ENCODE measurements around the gene CLSTN1. TPM values are rescaled to one million over a fixed set of nuclear protein-coding genes. Genes with fewer than 3 reads are reported as not detected.

Gene CLSTN1
- total RNA-seq (10 to 100 TPM; 19.7 to 48.7 (median 23.8) TPM), polyA plus RNA-seq (10 to 100 TPM in 2 of 3 donors, 1 to 10 TPM in 1; 7.3 to 11.0 (median 10.4) TPM)
- long read RNA-seq, donor 1, full-length matches to known transcripts = 5 of 24 reads
- long read RNA-seq, donor 1, partial matches to known transcripts = 17 of 24 reads
- long read RNA-seq, donor 1, other reads (novel, unspliced or antisense) = 2 of 24 reads
- long read RNA-seq, donor 2, full-length matches to known transcripts = 8 of 26 reads
- long read RNA-seq, donor 2, partial matches to known transcripts = 16 of 26 reads
- long read RNA-seq, donor 2, other reads (novel, unspliced or antisense) = 2 of 26 reads

- H3K27ac ChIP-seq = peak within 1 kb of the TSS; percentile 83
- TF ChIP-seq, protein P1, sequence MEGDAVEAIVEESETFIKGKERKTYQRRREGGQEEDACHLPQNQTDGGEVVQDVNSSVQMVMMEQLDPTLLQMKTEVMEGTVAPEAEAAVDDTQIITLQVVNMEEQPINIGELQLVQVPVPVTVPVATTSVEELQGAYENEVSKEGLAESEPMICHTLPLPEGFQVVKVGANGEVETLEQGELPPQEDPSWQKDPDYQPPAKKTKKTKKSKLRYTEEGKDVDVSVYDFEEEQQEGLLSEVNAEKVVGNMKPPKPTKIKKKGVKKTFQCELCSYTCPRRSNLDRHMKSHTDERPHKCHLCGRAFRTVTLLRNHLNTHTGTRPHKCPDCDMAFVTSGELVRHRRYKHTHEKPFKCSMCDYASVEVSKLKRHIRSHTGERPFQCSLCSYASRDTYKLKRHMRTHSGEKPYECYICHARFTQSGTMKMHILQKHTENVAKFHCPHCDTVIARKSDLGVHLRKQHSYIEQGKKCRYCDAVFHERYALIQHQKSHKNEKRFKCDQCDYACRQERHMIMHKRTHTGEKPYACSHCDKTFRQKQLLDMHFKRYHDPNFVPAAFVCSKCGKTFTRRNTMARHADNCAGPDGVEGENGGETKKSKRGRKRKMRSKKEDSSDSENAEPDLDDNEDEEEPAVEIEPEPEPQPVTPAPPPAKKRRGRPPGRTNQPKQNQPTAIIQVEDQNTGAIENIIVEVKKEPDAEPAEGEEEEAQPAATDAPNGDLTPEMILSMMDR (IDR thresholded peaks at IDR 0.05) = no peak
- WGBS, 3 donors = 1 to 2% (median 2%) methylated on average over 32 to 93 of the region's 93 CpGs
- H3K4me3 ChIP-seq = peak within 1 kb of the TSS; percentile 73
- DNase-seq = peak; percentile 93 to 95
- ATAC-seq = peak; percentile 69 to 83 (median 78)
- no peaks in the 10 kb centered on the region for H3K9me3 ChIP-seq
- H3K4me1 ChIP-seq = peaks cover 36% of the 10 kb centered on the region
- no peaks in the 10 kb centered on the region for H3K36me3 ChIP-seq (ENCODE audit: insufficient read depth in 1 of 2, low read depth in 1 of 2)
- intact Hi-C loops (cut with DNase I) = loop anchor here in 1 of 2 donors (5.0 kb wide), 1 partner anchor 43 kb away; no protein-coding TSS in a partner anchor
- H3K27me3 ChIP-seq (ENCODE audit: insufficient read depth in 3 of 3, low read length in 2 of 3) = no peaks in the 10 kb centered on the region
These were observed at the start of gene CLSTN1 for GRCh38 chr1:9823943-9824701. TSS of gene CLSTN1 (minus strand) at chr1:9823965. CDS start at chr1:9823733, 232 bp downstream.

- no peaks in the 10 kb centered on the region for H3K27me3 ChIP-seq (ENCODE audit: insufficient read depth in 3 of 3, low read length in 2 of 3)
- intact Hi-C loops (cut with DNase I) = loop anchor here (5.0 to 10.0 kb wide), 3 partner anchors 34 to 71 kb away; partner anchors contain the start of genes LZIC (in 2 of the 2) and NMNAT1 (in 2 of the 2)
- ATAC-seq (no peak), DNase-seq (peak in 1 of 2 donors; percentile 27)
- no peak overlapping the region for H3K4me3 ChIP-seq
- TF ChIP-seq, protein P1 (IDR thresholded peaks at IDR 0.05) = no peak
- H3K36me3 ChIP-seq (ENCODE audit: insufficient read depth in 1 of 2, low read depth in 1 of 2) = peaks cover 0 to 28% of the 10 kb centered on the region in 2 donors
- WGBS, 3 donors = 73 to 90% (median 88%) methylated on average over 5 of the region's 5 CpGs
- no peaks in the 10 kb centered on the region for H3K9me3 ChIP-seq
- H3K27ac ChIP-seq = no peak overlapping the region
- peaks cover 28% of the 10 kb centered on the region for H3K4me1 ChIP-seq
These were observed 49.6 kb upstream of the CLSTN1 start for GRCh38 chr1:9873385-9873784.

GRCh38 chr1:9872430-9873165, 48.8 kb upstream of the CLSTN1 start:
- no peak overlapping the region for H3K4me3 ChIP-seq
- no peaks in the 10 kb centered on the region for H3K9me3 ChIP-seq
- intact Hi-C loops (cut with DNase I) = loop anchor here (5.0 to 10.0 kb wide), 3 partner anchors 35 to 72 kb away; partner anchors contain the start of genes LZIC (in 2 of the 2) and NMNAT1 (in 2 of the 2)
- DNase-seq = peak; percentile 38 to 80
- H3K27ac ChIP-seq = peak overlapping the region; percentile 9
- no peaks in the 10 kb centered on the region for H3K27me3 ChIP-seq (ENCODE audit: insufficient read depth in 3 of 3, low read length in 2 of 3)
- H3K36me3 ChIP-seq (ENCODE audit: insufficient read depth in 1 of 2, low read depth in 1 of 2) = peaks cover 0 to 36% of the 10 kb centered on the region in 2 donors
- 41 to 56% (median 46%) methylated on average over 11 of the region's 11 CpGs for WGBS, 3 donors
- ATAC-seq = peak; percentile 87 to 93 (median 92)
- H3K4me1 ChIP-seq = peaks cover 28% of the 10 kb centered on the region
- TF ChIP-seq, protein P1 (IDR thresholded peaks at IDR 0.05) = no peak

DNA sequence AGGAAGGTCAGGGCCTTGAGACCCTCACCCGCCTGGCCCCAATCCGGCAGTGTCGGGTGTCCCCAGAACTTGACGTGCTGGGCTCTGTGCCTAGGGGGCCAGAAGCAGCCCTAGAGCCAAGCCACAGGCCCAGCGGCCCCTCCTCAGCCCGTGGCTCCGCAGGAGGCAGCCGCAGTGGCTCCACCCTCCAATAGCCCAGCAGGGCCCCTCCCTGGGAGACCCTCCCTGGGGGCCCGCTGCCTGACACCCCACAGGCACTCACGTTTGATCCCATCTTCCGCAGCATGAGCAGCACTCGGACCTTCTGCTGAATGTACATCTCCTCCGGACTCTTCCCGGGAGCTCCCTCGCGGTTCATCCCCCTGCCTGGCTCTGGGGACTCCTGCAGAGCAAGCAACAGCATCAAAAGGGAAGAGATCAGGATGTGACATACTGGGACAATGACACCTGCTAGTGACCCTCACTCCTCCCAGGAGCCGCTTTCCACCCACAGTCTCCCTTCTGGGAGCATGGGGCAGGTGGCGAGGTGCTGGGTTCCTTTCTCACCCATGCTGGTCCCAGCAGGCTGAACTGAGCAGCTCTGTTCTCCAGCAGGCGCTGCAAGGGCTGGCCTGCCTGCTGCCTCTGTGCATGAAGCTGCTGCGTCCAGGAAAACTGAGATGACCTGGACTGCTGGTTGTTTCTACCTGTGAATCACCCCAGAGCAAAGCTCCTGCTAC, 48.1 kb upstream of the CLSTN1 start:
- WGBS, 3 donors = 87 to 92% (median 88%) methylated on average over 15 to 20 of the region's 20 CpGs
- no peak for ATAC-seq
- H3K27ac ChIP-seq = peak overlapping the region; percentile 9

More for the DNA sequence above, 48.1 kb upstream of the CLSTN1 start:
- H3K36me3 ChIP-seq (ENCODE audit: insufficient read depth in 1 of 2, low read depth in 1 of 2) = peaks cover 0 to 38% of the 10 kb centered on the region in 2 donors
- H3K27me3 ChIP-seq (ENCODE audit: insufficient read depth in 3 of 3, low read length in 2 of 3) = no peaks in the 10 kb centered on the region
- no peaks in the 10 kb centered on the region for H3K9me3 ChIP-seq
- H3K4me3 ChIP-seq = no peak overlapping the region
- intact Hi-C loops (cut with DNase I) = loop anchor here (5.0 to 10.0 kb wide), 3 partner anchors 35 to 73 kb away; partner anchors contain the start of genes LZIC (in 2 of the 2) and NMNAT1 (in 2 of the 2)
- peak in 1 of 2 donors; percentile 38 for DNase-seq
- peaks cover 28% of the 10 kb centered on the region for H3K4me1 ChIP-seq
- TF ChIP-seq, protein P1 (IDR thresholded peaks at IDR 0.05) = no peak

Measured in psoas muscle (tissue), 8 donors.